ENCODE results near the gene MCC.

- TF ChIP-seq CTCF (IDR thresholded peaks at IDR 0.05) (no peak), POLR2A (IDR thresholded peaks at IDR 0.05) (no peak)
Observed at GRCh38 chr5:113164021-113164420, 324.2 kb downstream of the MCC start.

Data from thyroid gland (tissue), 4 donors.